Esophagus squamous epithelium (tissue), 5 donors: ENCODE measurements around the gene PPP1CC. TPM values are rescaled to one million over a fixed set of nuclear protein-coding genes. Genes with fewer than 3 reads are reported as not detected.
A peak's percentile ranks its signal among the peaks of the same experiment; 100 is the strongest.

Experiments used
- DNase-seq: peaks from one replicate; lab custom pipeline; 2025; lab: John Stamatoyannopoulos, UW
- H3K27ac ChIP-seq, 4 donors: fragments of 200-600 bp; sonication (generic); one replicate each; pipeline ENCODE4 v1.5.1; 2016 to 2019; ENCODE audit warnings: mild to moderate bottlenecking in 1 of 4
- H3K27me3 ChIP-seq, 4 donors: fragments of 200-600 bp; sonication (generic); 1 replicate in 3 of 4; 2 replicates in 1 of 4; pipeline versions ENCODE4 v1.5.1 to v1.6.0; 2017 to 2021; ENCODE audit warnings: antibody characterized with exemption in 1 of 4
- H3K36me3 ChIP-seq, 3 donors: fragments of 200-600 bp; sonication (generic); one replicate each; pipeline ENCODE4 v1.5.1; 2016 to 2019
- H3K4me1 ChIP-seq, 3 donors: fragments of 200-600 bp; sonication (generic); one replicate each; pipeline ENCODE4 v1.5.1; 2017 to 2019
- H3K4me3 ChIP-seq, 4 donors: fragments of 200-600 bp; sonication (generic); 1 replicate in 3 of 4; 2 replicates in 1 of 4; pipeline ENCODE4 v1.5.1; 2016 to 2019; ENCODE audit warnings: mild to moderate bottlenecking in 2 of 4, moderate library complexity in 1 of 4
- H3K9me3 ChIP-seq, 3 donors: fragments of 200-600 bp; sonication (generic); one replicate each; pipeline ENCODE4 v1.5.1; 2016 to 2019
- POLR2A ChIP-seq, 4 donors: fragments of 450-650 bp; IDR thresholded peaks; one replicate each; pipeline ENCODE4 v1.6.1; 2017; ENCODE audit warnings: antibody characterized with exemption in 4 of 4, mild to moderate bottlenecking in 4 of 4, moderate library complexity in 3 of 4
- WGBS, 2 donors: methylation state at CpG; one replicate each; pipeline ENCODE4 v1.1.5; 2018; 5-methylcytosine and 5-hydroxymethylcytosine counted together
- intact Hi-C: fragments of 100-400 bp; cut with DNase I; formaldehyde crosslinking; loops from one replicate; pipeline ENCODE4 v1.15.0; 2022
- total RNA-seq, 4 donors: library from RNA; depleted of rRNA; stranded (reverse); fragments of >200 nt; gene quantifications; one replicate each; pipeline ENCODE4 v1.1.0, GENCODE V29; 2016
- TF ChIP-seq, protein P1 (sequence below), 6 experiments: fragments of 450-650 bp in 4 of 6; fragments of 200-600 bp in 2 of 6; sonication (generic) in 2 of 6; IDR thresholded peaks; one replicate each; pipeline ENCODE4 v1.5.1; 2016 to 2019; ENCODE audit warnings: antibody characterized with exemption in 6 of 6, mild to moderate bottlenecking in 4 of 6, moderate library complexity in 4 of 6
- donor health status: DM: yes; HTN: yes; CAD: no.

The PPP1CC gene
- total RNA-seq, 4 donors from 2014 or later: 55.3 to 127 (median 114) TPM

DNA sequence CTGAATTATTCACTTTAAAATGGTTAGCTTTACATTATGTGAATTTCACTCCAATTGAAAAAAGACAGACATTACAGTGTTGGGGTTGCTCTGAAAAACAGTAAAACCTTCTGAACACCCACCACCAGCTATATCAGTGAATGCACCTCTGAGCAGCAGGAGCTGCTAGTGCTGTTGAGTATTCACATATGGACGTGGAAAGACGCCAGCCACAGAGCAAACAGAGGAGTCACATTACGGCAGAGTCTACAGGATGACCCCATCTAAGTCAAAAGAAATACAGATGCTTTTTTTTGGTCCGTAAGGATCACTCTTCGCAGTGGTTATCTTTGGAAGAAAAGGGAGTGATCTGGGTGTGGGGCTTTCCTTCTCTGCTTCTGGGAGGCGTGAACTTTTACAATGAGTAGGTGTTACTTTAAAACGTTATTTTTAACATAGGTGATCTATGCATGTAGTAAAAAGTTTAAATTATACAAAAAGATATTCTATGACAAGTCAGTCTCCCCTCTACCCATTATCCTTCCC lies 58.3 kb downstream of the PPP1CC start:
- H3K36me3 ChIP-seq: no peaks in the 10 kb centered on the region
- no peak overlapping the region for H3K4me3 ChIP-seq
- no peak overlapping the region for H3K27ac ChIP-seq
- intact Hi-C loops: no loop called here
- H3K27me3 ChIP-seq: peaks cover 0 to 22% (median 0%) of the 10 kb centered on the region in 4 donors
- H3K4me1 ChIP-seq: peaks cover 5 to 23% (median 9%) of the 10 kb centered on the region in 3 donors
- H3K9me3 ChIP-seq: no peaks in the 10 kb centered on the region
- 66 to 72% methylated on average over 7 of the region's 7 CpGs for WGBS, 2 donors
- DNase-seq: no peak
- TF ChIP-seq, protein P1, sequence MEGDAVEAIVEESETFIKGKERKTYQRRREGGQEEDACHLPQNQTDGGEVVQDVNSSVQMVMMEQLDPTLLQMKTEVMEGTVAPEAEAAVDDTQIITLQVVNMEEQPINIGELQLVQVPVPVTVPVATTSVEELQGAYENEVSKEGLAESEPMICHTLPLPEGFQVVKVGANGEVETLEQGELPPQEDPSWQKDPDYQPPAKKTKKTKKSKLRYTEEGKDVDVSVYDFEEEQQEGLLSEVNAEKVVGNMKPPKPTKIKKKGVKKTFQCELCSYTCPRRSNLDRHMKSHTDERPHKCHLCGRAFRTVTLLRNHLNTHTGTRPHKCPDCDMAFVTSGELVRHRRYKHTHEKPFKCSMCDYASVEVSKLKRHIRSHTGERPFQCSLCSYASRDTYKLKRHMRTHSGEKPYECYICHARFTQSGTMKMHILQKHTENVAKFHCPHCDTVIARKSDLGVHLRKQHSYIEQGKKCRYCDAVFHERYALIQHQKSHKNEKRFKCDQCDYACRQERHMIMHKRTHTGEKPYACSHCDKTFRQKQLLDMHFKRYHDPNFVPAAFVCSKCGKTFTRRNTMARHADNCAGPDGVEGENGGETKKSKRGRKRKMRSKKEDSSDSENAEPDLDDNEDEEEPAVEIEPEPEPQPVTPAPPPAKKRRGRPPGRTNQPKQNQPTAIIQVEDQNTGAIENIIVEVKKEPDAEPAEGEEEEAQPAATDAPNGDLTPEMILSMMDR (IDR thresholded peaks at IDR 0.05): no peak
- no peak for TF ChIP-seq POLR2A (IDR thresholded peaks at IDR 0.05)

DNA sequence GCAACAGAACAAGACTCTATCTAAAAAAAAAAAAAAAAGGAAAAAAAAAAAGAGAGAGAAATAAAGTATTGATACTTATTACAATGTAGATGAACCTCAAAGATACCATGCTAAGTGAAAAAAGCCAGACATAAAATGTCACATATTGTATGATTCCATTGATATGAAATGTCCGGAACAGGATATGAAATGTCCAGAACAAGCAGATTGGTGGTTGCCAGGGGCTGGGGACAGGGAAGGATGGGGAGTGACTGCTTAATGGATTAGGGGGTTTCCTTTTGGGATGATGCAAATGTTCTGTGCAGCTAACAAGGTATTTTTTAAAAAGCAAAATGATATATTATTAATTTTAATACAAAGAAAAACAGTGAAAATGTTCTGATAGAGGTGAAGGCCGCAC lies 58.8 kb downstream of the PPP1CC start:
- 97 to 98% methylated on average over 2 of the region's 2 CpGs for WGBS, 2 donors
- no peak for TF ChIP-seq POLR2A (IDR thresholded peaks at IDR 0.05)
- H3K9me3 ChIP-seq: no peaks in the 10 kb centered on the region
- DNase-seq: no peak
- peaks cover 0 to 18% (median 8%) of the 10 kb centered on the region in 3 donors for H3K4me1 ChIP-seq
- H3K27me3 ChIP-seq: peaks cover 0 to 17% (median 0%) of the 10 kb centered on the region in 4 donors
- intact Hi-C loops: no loop called here
- H3K36me3 ChIP-seq: no peaks in the 10 kb centered on the region
- H3K27ac ChIP-seq: no peak overlapping the region
- no peak overlapping the region for H3K4me3 ChIP-seq

DNA sequence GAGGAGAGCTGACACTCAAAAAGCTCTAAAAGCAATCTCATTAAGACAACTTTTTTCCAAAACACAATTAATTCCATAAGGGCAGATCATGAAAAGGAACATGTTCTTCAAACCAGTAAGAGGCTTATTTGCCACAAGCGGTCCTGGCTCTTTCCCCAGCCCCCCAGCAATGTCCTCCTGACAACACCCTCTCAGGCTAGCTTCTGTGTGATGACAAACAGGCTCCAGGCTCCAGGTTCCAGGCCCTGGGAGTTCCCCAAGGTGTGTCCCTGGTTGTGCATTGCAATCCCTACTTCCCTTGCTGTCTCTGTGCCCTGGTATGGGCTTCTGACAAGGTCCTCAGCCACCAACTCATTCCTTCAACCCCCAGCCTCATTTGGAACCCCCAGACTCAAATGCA lies 62.7 kb downstream of the PPP1CC start:
- no peak for DNase-seq
- Histone ChIP-seq H3K27me3 (no peaks in the 10 kb centered on the region), H3K36me3 (no peaks in the 10 kb centered on the region), H3K4me3 (no peak overlapping the region), H3K27ac (no peak overlapping the region), H3K9me3 (no peaks in the 10 kb centered on the region), H3K4me1 (peaks cover 0 to 7% (median 0%) of the 10 kb centered on the region in 3 donors)
- TF ChIP-seq POLR2A (IDR thresholded peaks at IDR 0.05): no peak
- TF ChIP-seq, protein P1 (IDR thresholded peaks at IDR 0.05): no peak
- intact Hi-C loops: no loop called here
- WGBS, 2 donors: 71 to 80% methylated on average over 1 of the region's 1 CpG

DNA sequence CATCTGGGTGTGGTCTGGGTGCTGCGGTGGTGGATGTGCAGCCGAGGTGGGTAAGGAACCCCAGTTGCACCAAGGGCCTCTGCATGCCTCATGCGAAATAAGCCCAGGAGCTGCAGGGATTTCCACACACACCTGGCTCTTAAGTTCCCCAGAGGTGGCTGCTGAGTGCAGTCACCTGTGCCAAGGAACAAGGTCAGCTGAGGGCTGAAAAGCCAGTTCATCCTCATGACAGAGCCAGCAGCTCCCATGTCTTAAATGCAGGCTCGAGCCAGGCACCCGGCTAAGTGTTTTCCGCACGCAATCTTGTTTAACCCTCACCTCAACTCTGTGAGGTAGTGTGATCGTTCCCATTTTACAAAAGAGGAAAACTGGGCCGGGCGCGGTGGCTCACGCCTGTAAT lies 63.5 kb downstream of the PPP1CC start:
- no peak for DNase-seq
- H3K4me3 ChIP-seq: no peak overlapping the region
- TF ChIP-seq, protein P1 (IDR thresholded peaks at IDR 0.05): no peak
- no peak for TF ChIP-seq POLR2A (IDR thresholded peaks at IDR 0.05)
- H3K36me3 ChIP-seq: no peaks in the 10 kb centered on the region
- no peaks in the 10 kb centered on the region for H3K27me3 ChIP-seq
- H3K4me1 ChIP-seq: peaks cover 0 to 7% (median 0%) of the 10 kb centered on the region in 3 donors
- 93% methylated on average over 3 to 5 of the region's 12 CpGs for WGBS, 2 donors
- intact Hi-C loops: no loop called here
- no peak overlapping the region for H3K27ac ChIP-seq
- no peaks in the 10 kb centered on the region for H3K9me3 ChIP-seq

DNA sequence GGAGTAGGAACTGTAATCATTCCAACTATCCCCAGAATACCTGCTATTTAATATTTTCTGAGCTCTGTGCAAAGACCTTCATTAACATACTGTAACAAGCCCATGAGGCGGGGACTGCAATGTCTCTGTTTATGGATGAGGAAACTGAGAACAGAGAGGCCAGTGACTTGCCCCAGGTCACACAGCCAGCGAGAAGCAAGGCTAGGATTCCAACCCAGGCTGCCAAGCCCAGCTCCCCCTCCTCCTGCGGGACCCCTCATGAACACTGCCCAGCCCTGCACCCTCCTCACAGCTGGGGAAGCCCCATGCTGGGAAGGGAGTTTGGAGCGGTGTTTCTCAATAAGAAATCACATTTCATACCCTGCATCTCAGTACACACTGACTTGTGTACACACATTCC lies 64.7 kb downstream of the PPP1CC start:
- DNase-seq: no peak

DNA sequence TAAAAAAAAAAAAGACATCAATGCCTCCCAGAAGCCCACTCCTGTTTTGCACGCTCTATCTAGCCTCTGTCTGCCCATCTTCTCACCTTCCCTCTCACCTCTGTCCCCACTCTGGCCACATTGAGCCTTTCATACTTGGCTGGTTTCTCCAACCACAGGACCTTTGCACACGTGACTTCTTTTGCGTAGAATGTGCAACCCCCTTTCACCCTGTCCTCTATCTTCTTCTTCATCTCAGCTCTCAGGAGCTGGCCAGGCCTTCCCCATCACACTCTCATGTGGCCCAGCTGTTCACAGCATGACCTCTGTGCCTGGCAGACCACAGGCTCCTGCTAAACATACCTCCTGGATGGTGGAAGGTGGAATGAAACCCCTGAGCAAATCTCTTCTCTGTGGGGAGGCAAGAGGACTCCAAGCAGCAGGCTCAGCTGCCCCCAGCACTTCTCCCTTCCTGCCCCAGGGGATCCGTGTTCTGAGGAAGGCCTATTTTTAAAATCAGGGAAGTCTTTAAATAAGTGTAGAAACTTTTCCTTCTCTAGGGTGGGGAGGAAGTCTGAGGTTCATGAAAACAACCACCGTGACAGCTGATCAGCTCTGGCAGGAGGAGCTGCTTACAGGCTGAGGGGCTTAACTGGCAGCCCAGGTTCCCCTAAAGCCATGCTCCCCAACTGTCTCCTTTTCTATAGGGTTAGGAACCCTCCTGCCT lies 65.3 kb downstream of the PPP1CC start:
- H3K36me3 ChIP-seq: no peaks in the 10 kb centered on the region
- intact Hi-C loops: no loop called here
- no peak for DNase-seq
- no peaks in the 10 kb centered on the region for H3K27me3 ChIP-seq
- WGBS, 2 donors: 54 to 64% methylated on average over 4 to 5 of the region's 5 CpGs
- no peak overlapping the region for H3K4me3 ChIP-seq
- peaks cover 0 to 7% (median 0%) of the 10 kb centered on the region in 3 donors for H3K4me1 ChIP-seq
- H3K27ac ChIP-seq: peak overlapping the region in 2 of 4 donors; percentile 39 to 49
- H3K9me3 ChIP-seq: no peaks in the 10 kb centered on the region
- TF ChIP-seq, protein P1 (IDR thresholded peaks at IDR 0.05): no peak
- no peak for TF ChIP-seq POLR2A (IDR thresholded peaks at IDR 0.05)

More for the DNA sequence above, 64.7 kb downstream of the PPP1CC start:
- Histone ChIP-seq H3K27ac (peak overlapping the region in 2 of 4 donors; percentile 39 to 49), H3K4me1 (peaks cover 0 to 7% (median 0%) of the 10 kb centered on the region in 3 donors), H3K9me3 (no peaks in the 10 kb centered on the region), H3K36me3 (no peaks in the 10 kb centered on the region), H3K4me3 (no peak overlapping the region), H3K27me3 (no peaks in the 10 kb centered on the region)
- TF ChIP-seq POLR2A (IDR thresholded peaks at IDR 0.05): no peak
- intact Hi-C loops: no loop called here
- 77 to 88% methylated on average over 4 of the region's 4 CpGs for WGBS, 2 donors
